AG04450 (cell line): ENCODE measurements around the gene KCNK3. TPM values are rescaled to one million over a fixed set of nuclear protein-coding genes. Genes with fewer than 3 reads are reported as not detected.

Source experiments
- CTCF ChIA-PET: fragments of 300-600, 350-600 bp; formaldehyde crosslinking; extraction: SDS; loops from one replicate; lab custom pipeline; 2022; ENCODE audit warnings: antibody characterized with exemption, inconsistent platforms; lab: Charles Lee
- POLR2A ChIA-PET: fragments of 350-600 bp; formaldehyde crosslinking; extraction: SDS; loops from one replicate; lab custom pipeline; 2021; ENCODE audit warnings: antibody characterized with exemption, inconsistent platforms; lab: Yijun Ruan, JAX
- DNase-seq: peaks from one replicate; pipeline ENCODE4 v3.0.0-alpha.2; 2011; ENCODE audit warnings: low read depth, low spot score
- H3K27ac ChIP-seq: one replicate; pipeline ENCODE4 v1.5.1; 2012; ENCODE audit warnings: low read depth, low read length, control low read depth
- H3K27me3 ChIP-seq: one replicate; pipeline ENCODE4 v1.6.0; 2012; ENCODE audit warnings: low read length; ENCODE audit not compliant: control insufficient read depth, insufficient read depth
- H3K4me3 ChIP-seq: 2 replicates; pipeline ENCODE4 v1.5.1; 2011; ENCODE audit warnings: mild to moderate bottlenecking, low read depth, low read length, control low read depth
- H3K9me3 ChIP-seq: 2 replicates; pipeline ENCODE4 v1.5.1; 2012; ENCODE audit warnings: low read length; ENCODE audit not compliant: control insufficient read depth, insufficient read depth
- CTCF ChIP-seq: IDR thresholded peaks from 2 replicates; pipeline ENCODE4 v1.5.1; 2011; ENCODE audit warnings: low read depth, low read length, control low read depth, inconsistent platforms
- polyA plus RNA-seq: library from polyadenylated mRNA; depleted of rRNA; stranded (reverse); fragments of >200 nt; gene quantifications from 2 replicates; pipeline ENCODE4 v1.2.3, GENCODE V29; 2011

Gene KCNK3
- polyA plus RNA-seq, 1 experiment = 0.05 TPM

- DNase-seq = no peak
- ChIA-PET POLR2A (no interaction called here), CTCF (interaction anchor here (0.6 kb wide), 1 partner anchor 32 kb away, joined by 4 read pairs; no protein-coding TSS in a partner anchor)
- H3K4me3 ChIP-seq = peak overlapping the region; percentile 42
- H3K27me3 ChIP-seq = peaks cover 45% of the 10 kb centered on the region
- H3K9me3 ChIP-seq = no peaks in the 10 kb centered on the region; the same call in 1 of the 2 replicates
- no peak for TF ChIP-seq CTCF
- H3K27ac ChIP-seq = no peak overlapping the region
Observed at GRCh38 chr2:26692897-26693849, 651 bp downstream of the KCNK3 start.

- H3K27me3 ChIP-seq = peaks cover 37% of the 10 kb centered on the region
- no peaks in the 10 kb centered on the region; the same call in 1 of the 2 replicates for H3K9me3 ChIP-seq
- ChIA-PET CTCF (interaction anchor here (0.8 kb wide), 1 partner anchor 52 kb away, joined by 3 read pairs; no protein-coding TSS in a partner anchor), POLR2A (no interaction called here)
- H3K27ac ChIP-seq = no peak overlapping the region
- no peak for TF ChIP-seq CTCF
- no peak overlapping the region for H3K4me3 ChIP-seq
- DNase-seq = no peak
Observed at GRCh38 chr2:26694001-26694400, 1.5 kb downstream of the KCNK3 start.

GRCh38 chr2:26696351-26696816, 3.9 kb downstream of the KCNK3 start:
- ChIA-PET POLR2A (no interaction called here), CTCF (interaction anchor here (1.8 kb wide), 1 partner anchor 90 kb away, joined by 4 read pairs; no protein-coding TSS in a partner anchor)
- H3K27me3 ChIP-seq = peaks cover 32% of the 10 kb centered on the region
- TF ChIP-seq CTCF = no peak
- peak; percentile 42 for DNase-seq
- no peak overlapping the region for H3K27ac ChIP-seq
- H3K4me3 ChIP-seq = no peak overlapping the region
- H3K9me3 ChIP-seq = no peaks in the 10 kb centered on the region; the same call in 1 of the 2 replicates

- DNase-seq = no peak
- ChIA-PET CTCF (interaction anchor here (1.8 kb wide), 1 partner anchor 91 kb away, joined by 4 read pairs; no protein-coding TSS in a partner anchor), POLR2A (no interaction called here)
- peaks cover 27% of the 10 kb centered on the region for H3K27me3 ChIP-seq
- TF ChIP-seq CTCF = no peak
- H3K4me3 ChIP-seq = no peak overlapping the region
- H3K27ac ChIP-seq = no peak overlapping the region
- no peaks in the 10 kb centered on the region; the same call in 1 of the 2 replicates for H3K9me3 ChIP-seq
Observed at GRCh38 chr2:26697425-26697824, 4.9 kb downstream of the KCNK3 start.

GRCh38 chr2:26699295-26699694, 6.8 kb downstream of the KCNK3 start:
- POLR2A ChIA-PET = interaction anchor here (0.6 kb wide), 1 partner anchor 64 kb away, joined by 3 read pairs; no protein-coding TSS in a partner anchor
- CTCF ChIA-PET = interaction anchor here (0.6 kb wide), 1 partner anchor 238 kb away, joined by 6 read pairs; no protein-coding TSS in a partner anchor

More at GRCh38 chr2:26699295-26699694, 6.8 kb downstream of the KCNK3 start:
- TF ChIP-seq CTCF = no peak
- Histone ChIP-seq H3K27ac (no peak overlapping the region), H3K9me3 (no peaks in the 10 kb centered on the region), H3K27me3 (peaks cover 15% of the 10 kb centered on the region), H3K4me3 (no peak overlapping the region)
- no peak for DNase-seq
